H7 (cell line): ENCODE data around the gene RNF220. TPM values are rescaled to one million over a fixed set of nuclear protein-coding genes. Genes with fewer than 3 reads are reported as not detected.

ENCODE experiments used
- DNase-seq: peaks from one replicate; pipeline ENCODE4 v3.0.0; 2012
- H3K27me3 ChIP-seq: 2 replicates; pipeline ENCODE4 v1.6.0; 2011; ENCODE audit warnings: mild to moderate bottlenecking, low read length; ENCODE audit not compliant: control insufficient read depth, insufficient read depth
- H3K36me3 ChIP-seq: replicated peaks from 2 replicates; pipeline ENCODE4 v1.5.1; 2011; ENCODE audit warnings: low read length; ENCODE audit not compliant: control insufficient read depth, insufficient read depth
- H3K4me3 ChIP-seq: 2 replicates; pipeline ENCODE4 v1.5.1; 2011; ENCODE audit warnings: low read depth, mild to moderate bottlenecking, control low read depth, low read length, moderate library complexity; ENCODE audit not compliant: insufficient read depth
- total RNA-seq: library from RNA; depleted of rRNA; stranded (reverse); fragments of >200 nt; shearing (Covaris generic); gene quantifications from 2 replicates; pipeline ENCODE4 v1.2.3, GENCODE V29; 2014

Gene RNF220
- total RNA-seq, 1 experiment from 2014 or later = 187 TPM

DNA sequence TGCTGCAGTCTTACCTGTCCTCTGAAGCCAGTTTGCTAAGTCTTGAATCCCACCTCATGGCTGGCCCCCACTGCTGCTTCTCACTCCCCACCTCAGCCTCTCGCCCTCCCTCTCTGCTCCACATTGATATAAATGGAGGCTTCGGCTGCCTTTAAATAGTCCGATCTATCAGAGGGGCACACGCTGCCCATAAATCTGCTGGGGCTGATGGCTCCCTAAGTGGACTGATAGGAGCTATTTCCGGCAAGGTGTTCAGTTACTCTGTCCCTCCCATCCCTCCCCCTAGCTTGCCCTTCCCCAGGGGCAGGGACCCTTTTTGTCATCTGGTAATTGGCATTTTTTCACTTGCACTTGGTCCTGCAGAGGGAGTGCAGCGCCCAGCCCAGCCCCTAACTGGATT, 160.8 kb downstream of the RNF220 start:
- Histone ChIP-seq H3K27me3 (peaks cover 2% of the 10 kb centered on the region; the same call in 1 of the 2 replicates), H3K36me3 (no peaks in the 10 kb centered on the region), H3K4me3 (no peak overlapping the region)
- no peak for DNase-seq

DNA sequence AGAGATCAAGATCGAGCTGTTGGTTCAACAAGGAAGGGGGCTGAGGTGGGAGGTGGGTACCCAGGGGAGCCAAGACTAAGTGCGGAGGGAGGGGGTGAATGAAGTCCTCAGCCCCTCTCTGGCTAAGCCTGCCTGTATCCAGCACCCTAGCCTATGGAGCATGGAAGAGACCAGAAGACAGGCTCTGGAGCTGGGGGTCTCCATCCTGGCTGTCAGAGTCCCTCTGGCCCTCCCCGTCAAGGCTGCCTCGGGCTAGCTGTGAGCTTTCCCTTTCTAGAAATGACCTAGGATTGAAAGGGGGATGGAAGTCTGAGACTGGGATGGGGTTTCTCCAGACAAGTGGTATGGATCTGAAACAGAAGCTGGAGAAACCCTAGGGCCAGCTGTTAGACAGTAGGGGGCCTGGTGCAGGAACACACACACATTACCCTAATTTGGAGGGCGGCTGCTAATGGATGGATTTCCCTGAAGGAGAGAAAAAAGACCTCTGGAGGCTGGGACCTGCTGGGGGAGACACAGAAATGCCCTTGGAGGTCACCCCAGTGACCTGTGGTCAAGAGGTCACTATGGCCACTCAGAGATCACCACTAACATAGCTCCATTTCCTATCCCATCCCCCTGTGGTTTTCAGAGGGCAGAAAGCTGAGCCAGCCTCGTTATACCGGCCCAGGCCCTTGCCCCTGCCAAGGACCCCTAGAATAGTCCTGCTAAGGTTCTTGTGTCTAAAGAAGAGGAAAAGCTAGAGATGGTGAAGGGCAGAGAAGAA, 161.4 kb downstream of the RNF220 start:
- DNase-seq = no peak
- H3K36me3 ChIP-seq = no peaks in the 10 kb centered on the region
- peaks cover 2% of the 10 kb centered on the region; the same call in 1 of the 2 replicates for H3K27me3 ChIP-seq
- no peak overlapping the region for H3K4me3 ChIP-seq

GRCh38 chr1:44568128-44568900, 163.3 kb downstream of the RNF220 start:
- peaks cover 1% of the 10 kb centered on the region; the same call in 1 of the 2 replicates for H3K27me3 ChIP-seq

DNA sequence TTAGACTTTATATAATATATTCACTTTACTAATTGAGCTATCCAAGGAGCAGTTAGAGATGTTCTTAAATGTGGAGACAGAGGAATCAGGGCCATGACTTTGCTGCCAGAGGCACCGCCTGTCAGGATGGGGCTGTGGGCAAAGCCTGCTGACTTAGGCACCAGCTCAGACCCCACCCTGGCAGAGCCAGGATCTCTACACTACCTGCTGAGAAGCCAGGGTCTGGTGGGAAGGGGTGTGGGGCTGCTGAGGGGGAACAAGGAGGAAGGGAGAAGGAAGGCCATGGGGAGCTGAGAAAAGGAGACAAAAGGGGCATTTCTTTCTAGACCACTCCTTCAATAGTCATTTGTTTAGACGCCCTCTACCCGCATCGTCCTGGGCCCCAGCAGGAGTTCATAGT, 164.4 kb downstream of the RNF220 start:
- Histone ChIP-seq H3K27me3 (peaks cover 2% of the 10 kb centered on the region; the same call in 1 of the 2 replicates), H3K4me3 (no peak overlapping the region), H3K36me3 (no peaks in the 10 kb centered on the region)
- no peak for DNase-seq

More at GRCh38 chr1:44568128-44568900, 163.3 kb downstream of the RNF220 start:
- no peaks in the 10 kb centered on the region for H3K36me3 ChIP-seq
- no peak overlapping the region for H3K4me3 ChIP-seq
- DNase-seq = no peak

GRCh38 chr1:44571712-44572571, 166.9 kb downstream of the RNF220 start:
- DNase-seq = peak; percentile 60
- Histone ChIP-seq H3K4me3 (no peak overlapping the region), H3K36me3 (no peaks in the 10 kb centered on the region), H3K27me3 (peaks cover 2% of the 10 kb centered on the region; the same call in 1 of the 2 replicates)

DNA sequence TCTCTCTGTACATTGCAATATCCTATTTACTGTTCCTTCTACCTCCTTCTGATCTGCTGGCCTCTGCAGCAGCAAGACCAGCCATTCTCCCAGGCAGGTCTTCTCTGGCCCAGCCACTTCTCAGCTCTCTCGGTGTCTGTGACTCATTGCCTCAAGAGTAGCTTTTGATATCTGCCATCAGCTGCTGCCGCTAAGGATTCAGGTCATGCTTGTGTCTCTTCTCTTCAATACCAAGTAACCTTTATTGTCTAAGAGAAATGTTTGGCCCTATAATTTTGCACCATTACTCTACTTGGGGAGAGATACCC, 167.5 kb downstream of the RNF220 start:
- no peaks in the 10 kb centered on the region for H3K36me3 ChIP-seq
- no peak overlapping the region for H3K4me3 ChIP-seq
- no peak for DNase-seq
- H3K27me3 ChIP-seq = peaks cover 2% of the 10 kb centered on the region; the same call in 1 of the 2 replicates

DNA sequence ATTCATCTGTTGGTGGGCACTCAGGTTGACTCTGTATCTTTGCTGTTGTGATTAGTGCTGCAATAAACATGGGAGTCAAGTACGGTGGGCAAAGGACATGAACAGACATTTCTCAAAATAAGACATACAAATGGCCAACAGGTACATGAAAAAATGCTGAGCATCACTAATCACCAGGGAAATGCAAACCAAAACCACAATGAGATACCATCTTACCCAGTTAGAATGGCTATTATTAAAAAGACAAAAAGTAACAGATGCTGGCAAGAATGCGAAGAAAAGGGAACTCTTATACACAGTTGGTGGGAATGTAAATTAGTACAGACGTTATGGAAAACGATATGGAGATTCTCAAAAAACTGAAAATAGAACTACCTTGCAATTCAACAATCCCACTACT, 170.3 kb downstream of the RNF220 start:
- DNase-seq = no peak

DNA sequence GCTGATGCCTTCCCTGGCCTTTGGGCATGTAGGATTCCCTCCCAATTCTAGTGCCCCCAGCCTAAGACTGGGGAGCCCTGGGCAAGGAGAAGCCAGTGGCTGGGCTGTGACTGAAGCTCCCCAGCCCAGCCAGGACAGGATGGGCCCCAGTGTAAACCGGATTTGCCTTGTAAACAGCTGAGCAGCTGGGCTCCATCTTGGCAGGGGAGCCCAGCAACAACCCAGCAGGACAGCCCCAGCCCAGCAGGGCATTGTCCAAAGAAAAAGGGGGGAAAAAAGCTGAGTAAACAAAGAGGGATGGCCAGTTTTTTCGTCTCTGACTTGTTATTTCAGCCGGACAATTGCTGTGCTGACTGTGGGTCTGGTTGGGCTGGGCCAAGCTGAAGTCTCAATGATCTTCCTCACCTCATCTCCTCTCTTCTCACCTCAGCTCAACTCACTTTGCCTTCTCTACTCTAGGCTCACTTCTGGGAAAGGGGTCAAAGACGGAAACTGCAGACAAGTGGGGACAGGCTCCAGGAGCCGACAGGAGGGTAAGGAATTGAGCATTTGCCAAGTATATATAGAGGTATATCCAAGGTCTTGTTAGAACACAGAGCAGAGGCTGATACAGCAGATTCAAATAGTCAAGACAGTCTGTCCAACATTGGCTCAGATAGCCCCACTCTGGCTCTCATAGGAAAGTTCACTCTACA, 171.5 kb downstream of the RNF220 start:
- no peaks in the 10 kb centered on the region for H3K36me3 ChIP-seq
- peaks cover 2% of the 10 kb centered on the region; the same call in 1 of the 2 replicates for H3K27me3 ChIP-seq
- no peak overlapping the region for H3K4me3 ChIP-seq
- peak; percentile 70 for DNase-seq

More for the DNA sequence above, 170.3 kb downstream of the RNF220 start:
- H3K27me3 ChIP-seq = 0 out of 2 replicates have a peak, but pooled peaks cover 2% of the 10 kb centered on the region
- no peaks in the 10 kb centered on the region for H3K36me3 ChIP-seq
- no peak overlapping the region for H3K4me3 ChIP-seq

DNA sequence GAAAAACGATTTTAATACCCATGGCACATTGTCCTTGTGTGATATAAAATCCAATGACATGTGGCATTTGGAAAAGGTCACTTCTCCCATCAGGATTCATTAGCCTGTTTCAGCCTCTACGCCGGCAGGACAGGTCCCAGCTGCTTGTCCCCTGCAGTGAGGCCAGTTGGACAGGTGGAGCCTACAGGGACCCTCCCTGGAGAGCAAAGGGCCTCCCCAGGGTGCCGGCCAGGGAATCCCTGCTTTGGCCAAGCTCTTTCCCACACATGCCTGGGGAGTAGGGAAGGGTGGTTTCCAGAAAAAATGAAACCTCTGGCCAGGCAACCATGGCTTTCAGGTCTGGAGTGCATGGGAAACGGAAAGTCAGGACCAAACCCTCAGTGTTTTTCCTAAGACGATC, 176.2 kb downstream of the RNF220 start:
- no peaks in the 10 kb centered on the region; the same call in 1 of the 2 replicates for H3K27me3 ChIP-seq
- DNase-seq = no peak
- no peaks in the 10 kb centered on the region for H3K36me3 ChIP-seq
- H3K4me3 ChIP-seq = no peak overlapping the region

DNA sequence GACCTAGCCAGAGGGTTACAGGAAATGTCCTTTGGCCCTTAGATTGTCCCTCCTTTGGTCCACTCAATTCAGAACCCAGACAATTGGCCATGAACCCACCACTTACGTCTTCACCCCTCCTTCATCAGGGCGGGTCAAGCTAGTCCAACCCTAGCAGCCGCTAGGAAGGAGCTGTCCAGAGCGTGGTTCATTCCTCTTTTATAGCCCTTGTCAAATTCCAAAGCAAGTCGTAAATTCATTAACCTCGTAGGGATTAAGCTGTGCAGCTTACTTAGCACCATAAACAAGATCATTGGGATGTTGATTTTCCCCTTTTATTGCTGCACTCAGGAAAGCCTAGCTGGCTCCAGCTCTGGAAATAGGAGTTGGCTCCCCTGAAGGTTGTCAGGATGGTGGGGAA, 179.1 kb downstream of the RNF220 start:
- Histone ChIP-seq H3K4me3 (no peak overlapping the region), H3K36me3 (no peaks in the 10 kb centered on the region), H3K27me3 (no peaks in the 10 kb centered on the region; the same call in 1 of the 2 replicates)
- DNase-seq = no peak

- Histone ChIP-seq H3K4me3 (no peak overlapping the region), H3K27me3 (no peaks in the 10 kb centered on the region; the same call in 1 of the 2 replicates), H3K36me3 (no peaks in the 10 kb centered on the region)
- DNase-seq = no peak
Measured at GRCh38 chr1:44585315-44585920, 180.4 kb downstream of the RNF220 start.

DNA sequence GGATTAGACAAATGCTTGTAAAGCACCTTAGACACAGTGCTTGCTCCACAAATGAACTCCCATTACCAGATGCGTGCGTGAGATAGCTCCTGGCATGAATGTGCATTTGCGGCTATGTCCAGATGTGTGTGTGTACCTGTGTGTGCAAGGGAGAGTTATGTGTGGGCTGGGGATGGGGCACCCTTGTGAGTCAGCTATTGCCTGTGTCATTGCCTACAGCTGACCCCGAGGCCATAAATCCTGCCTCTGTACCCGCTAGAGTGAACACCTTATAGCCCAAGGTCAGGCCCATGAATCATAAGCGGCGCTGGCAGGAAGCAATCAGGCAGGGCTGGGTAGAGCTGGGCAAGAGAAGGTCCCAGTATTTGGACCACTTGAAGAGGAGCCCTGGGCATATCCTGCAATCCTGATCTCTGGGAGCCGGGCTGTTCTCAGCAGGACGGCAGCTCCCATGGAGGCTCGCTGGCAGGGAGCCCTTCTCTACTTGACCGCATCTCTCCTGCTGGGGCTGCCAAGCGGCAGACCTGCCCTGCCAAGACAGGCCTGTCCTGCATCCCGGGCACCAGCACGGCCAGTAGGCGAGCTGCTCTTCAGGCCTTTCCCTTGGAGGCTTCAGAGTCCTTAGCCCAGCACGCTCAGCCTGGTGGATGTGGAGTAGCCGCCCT, 182.9 kb downstream of the RNF220 start:
- no peaks in the 10 kb centered on the region; the same call in 1 of the 2 replicates for H3K27me3 ChIP-seq
- no peak for DNase-seq
- H3K36me3 ChIP-seq = no peaks in the 10 kb centered on the region
- no peak overlapping the region for H3K4me3 ChIP-seq

GRCh38 chr1:44588551-44589210, 183.6 kb downstream of the RNF220 start:
- H3K27me3 ChIP-seq = no peaks in the 10 kb centered on the region; the same call in 1 of the 2 replicates
- no peaks in the 10 kb centered on the region for H3K36me3 ChIP-seq
- H3K4me3 ChIP-seq = no peak overlapping the region
- DNase-seq = no peak
